GM10248 (cell line): ENCODE results near the gene KRT17.

Experiments used
- CTCF ChIA-PET: fragments of 300-600 bp; sonication (Branson Sonifier 250); formaldehyde crosslinking; extraction: SDS; loops from one replicate; lab custom pipeline; 2021; ENCODE audit warnings: antibody characterized with exemption; lab: Yijun Ruan, JAX
- POLR2A ChIA-PET: fragments of 350-650 bp; sonication (Branson Sonifier 250); formaldehyde crosslinking; extraction: SDS; loops from one replicate; lab custom pipeline; 2020; ENCODE audit warnings: antibody characterized with exemption; lab: Yijun Ruan, JAX
- DNase-seq: peaks from one replicate; pipeline ENCODE4 v3.0.0; 2012; ENCODE audit errors: extremely low spot score
- TF ChIP-seq, protein P1 (sequence below): IDR thresholded peaks from 2 replicates; pipeline ENCODE4 v1.5.1; 2012; ENCODE audit warnings: mild to moderate bottlenecking, low read depth; ENCODE audit errors: extremely low read depth, missing control alignments, control extremely low read depth

KRT17 gene

DNA sequence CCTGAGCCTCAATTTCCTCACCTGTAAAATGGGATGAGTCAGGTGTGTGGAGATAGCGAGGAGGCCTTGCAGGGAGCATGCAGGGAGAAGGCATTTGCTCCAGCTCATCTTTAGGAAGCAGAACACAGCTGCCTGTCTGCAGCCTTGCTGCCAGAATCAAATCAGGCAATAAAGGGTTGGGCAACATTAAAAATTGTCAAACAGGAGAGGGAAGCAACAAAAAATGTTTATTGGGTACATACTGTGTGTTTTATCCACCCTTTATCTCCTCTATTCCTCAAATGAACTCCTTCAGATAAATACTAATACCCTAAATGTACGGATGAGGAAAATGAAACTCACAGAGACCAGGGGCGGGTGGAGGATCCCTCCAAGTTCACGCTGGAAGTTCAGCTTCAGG is 24.1 kb downstream of the KRT17 start:
- ChIA-PET POLR2A (no interaction called here), CTCF (no interaction called here)
- DNase-seq: no peak
- TF ChIP-seq, protein P1, sequence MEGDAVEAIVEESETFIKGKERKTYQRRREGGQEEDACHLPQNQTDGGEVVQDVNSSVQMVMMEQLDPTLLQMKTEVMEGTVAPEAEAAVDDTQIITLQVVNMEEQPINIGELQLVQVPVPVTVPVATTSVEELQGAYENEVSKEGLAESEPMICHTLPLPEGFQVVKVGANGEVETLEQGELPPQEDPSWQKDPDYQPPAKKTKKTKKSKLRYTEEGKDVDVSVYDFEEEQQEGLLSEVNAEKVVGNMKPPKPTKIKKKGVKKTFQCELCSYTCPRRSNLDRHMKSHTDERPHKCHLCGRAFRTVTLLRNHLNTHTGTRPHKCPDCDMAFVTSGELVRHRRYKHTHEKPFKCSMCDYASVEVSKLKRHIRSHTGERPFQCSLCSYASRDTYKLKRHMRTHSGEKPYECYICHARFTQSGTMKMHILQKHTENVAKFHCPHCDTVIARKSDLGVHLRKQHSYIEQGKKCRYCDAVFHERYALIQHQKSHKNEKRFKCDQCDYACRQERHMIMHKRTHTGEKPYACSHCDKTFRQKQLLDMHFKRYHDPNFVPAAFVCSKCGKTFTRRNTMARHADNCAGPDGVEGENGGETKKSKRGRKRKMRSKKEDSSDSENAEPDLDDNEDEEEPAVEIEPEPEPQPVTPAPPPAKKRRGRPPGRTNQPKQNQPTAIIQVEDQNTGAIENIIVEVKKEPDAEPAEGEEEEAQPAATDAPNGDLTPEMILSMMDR: no peak

DNA sequence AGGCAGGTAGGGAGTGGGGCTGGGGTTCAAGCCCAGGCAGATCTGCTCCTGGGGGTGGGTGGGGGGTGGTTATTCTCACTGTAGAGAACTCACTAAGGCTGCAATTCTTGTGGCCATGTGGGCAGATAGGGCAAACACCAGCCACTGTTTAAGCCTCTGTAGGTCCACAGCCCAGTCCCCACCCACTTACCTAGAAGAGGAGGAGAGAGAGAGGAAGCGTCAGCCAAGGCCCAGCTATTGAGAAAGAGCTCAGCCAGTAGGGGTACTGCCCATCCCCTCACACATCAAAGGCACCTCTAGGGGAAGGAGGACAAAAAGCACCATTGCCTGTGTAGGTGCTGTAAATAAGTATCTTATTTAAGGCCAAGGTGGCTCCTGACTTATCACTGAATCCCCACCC is 24.7 kb downstream of the KRT17 start:
- POLR2A ChIA-PET: no interaction called here
- CTCF ChIA-PET: no interaction called here
- no peak for DNase-seq
- TF ChIP-seq, protein P1: no peak

DNA sequence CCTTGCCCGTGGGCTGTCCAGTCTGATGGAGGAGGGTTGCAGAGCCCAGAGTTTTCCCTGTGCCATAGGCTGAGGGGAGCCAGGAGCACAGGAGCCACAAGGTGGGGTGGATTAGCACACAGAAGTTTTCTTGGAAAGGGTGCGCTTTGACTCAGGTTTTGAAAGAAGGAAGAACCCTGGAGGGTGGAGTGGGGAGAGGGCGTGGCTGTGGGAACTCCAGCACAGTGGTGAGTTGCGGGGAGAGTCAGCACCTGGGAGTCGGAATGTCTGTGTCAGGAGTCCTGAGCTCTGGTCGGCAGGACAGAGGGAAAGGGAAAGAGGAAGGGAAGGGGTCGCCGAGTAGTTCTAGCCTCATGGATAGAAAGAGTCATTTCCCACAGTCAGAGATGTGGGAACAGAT is 28.8 kb downstream of the KRT17 start:
- TF ChIP-seq, protein P1: no peak
- CTCF ChIA-PET: interaction anchor here (1.4 to 1.6 kb wide), 2 partner anchors 16 to 47 kb away, joined by 3 read pairs; no protein-coding TSS in a partner anchor

GRCh38 chr17:41594363-41594915 is 29.9 kb downstream of the KRT17 start:
- ChIA-PET CTCF (interaction anchor here (0.9 to 5.0 kb wide), 5 partner anchors 15 to 101 kb away, joined by 3 to 12 read pairs (median 5); no protein-coding TSS in a partner anchor), POLR2A (no interaction called here)
- DNase-seq: no peak
- TF ChIP-seq, protein P1: no peak

More for the DNA sequence above, 28.8 kb downstream of the KRT17 start:
- no peak for DNase-seq
- POLR2A ChIA-PET: no interaction called here

DNA sequence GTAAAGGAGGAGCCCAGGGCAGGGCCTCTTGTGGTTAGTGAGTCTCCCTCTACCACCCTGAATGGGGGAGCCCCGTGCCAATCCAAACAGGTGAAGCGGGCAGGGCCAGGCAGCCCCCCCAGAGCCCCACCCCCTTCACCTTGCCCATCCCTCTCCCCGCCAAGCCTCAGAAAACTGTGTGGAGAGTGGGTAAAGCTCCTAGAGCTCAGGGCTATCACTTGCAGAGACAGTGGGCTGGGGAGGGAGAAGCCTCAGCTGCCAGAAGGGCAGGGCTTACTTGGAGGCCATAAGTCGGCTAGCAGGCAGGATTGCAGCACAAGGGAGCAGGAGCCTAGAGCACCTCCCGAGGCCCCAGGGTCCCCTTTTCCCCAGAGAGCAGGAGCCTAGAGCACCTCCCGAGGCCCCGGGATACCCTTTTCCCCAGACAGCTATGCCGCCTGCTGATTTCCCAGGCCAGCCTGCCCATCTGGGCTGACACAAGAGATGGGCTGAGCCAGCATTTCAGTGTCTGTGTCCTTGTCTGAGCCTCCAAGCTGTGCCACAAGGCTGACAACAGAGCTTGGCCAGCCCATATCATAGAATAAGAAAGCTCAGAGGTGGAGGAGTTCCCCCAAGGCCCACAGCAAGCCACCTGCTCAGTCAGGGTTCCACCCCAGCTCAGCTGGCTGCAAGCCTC is 30.9 kb downstream of the KRT17 start:
- POLR2A ChIA-PET: no interaction called here
- TF ChIP-seq, protein P1: no peak
- DNase-seq: no peak
- CTCF ChIA-PET: interaction anchor here (1.0 to 5.0 kb wide), 4 partner anchors 14 to 102 kb away, joined by 3 to 12 read pairs (median 6); no protein-coding TSS in a partner anchor

DNA sequence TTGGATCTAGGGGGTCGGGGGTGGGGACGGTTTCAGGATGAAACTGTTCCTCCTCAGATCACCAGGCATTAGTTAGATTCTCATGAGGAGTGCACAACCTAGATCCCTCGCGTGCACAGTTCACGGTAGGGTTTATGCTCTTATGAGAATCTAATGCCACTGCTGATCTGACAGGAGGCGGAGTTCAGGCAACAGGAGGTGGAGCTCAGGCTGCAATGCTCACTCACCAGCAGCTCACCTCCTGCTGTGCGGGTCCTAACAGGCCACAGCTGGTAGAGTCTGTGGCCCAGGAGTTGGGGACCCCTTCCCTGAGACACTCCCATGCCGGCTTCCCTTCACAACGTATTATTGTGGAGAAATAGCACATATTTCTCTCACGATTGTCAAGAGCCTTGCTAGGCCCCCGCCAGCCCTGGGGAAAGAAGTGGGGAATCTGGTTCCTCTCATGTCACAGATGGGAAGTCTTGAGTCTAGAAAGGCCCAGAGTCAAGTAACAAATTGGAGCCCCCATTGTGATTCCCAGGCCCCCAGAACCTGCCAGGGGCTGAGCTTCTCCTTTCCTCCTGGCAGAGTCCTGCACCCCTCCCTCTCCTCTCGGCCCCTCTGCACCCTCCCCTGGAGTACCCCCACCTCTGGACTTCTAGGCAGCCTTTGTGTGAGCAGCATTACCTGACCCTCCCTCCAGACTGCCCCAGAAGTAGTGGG is 31.6 kb downstream of the KRT17 start:
- CTCF ChIA-PET: interaction anchor here (1.6 to 5.0 kb wide), 4 partner anchors 13 to 70 kb away, joined by 5 to 12 read pairs (median 7); no protein-coding TSS in a partner anchor
- POLR2A ChIA-PET: no interaction called here
- no peak for DNase-seq
- TF ChIP-seq, protein P1: no peak
